Activated T-cell treated with anti-CD3 and anti-CD28 coated beads for 24 hours (primary cell): ENCODE results near the gene XAGE1A.
"Not testable (repeated sequence)": the region's sequence is repeated elsewhere in the genome, so short reads cannot be mapped to it uniquely, and the experiment has no call there.

ENCODE experiments used
- DNase-seq: peaks from one replicate; pipeline ENCODE4 v3.0.0-alpha.2; 2020; ENCODE audit warnings: low read depth

Gene XAGE1A

GRCh38 chrX:52495545-52496418 is at the start of gene XAGE1A:
Gene XAGE1A, plus strand, starts transcription at chrX:52495808. Its CDS starts 1,554 bp downstream, at chrX:52497362.
- not testable (repeated sequence) for DNase-seq

- DNase-seq, result not testable (repeated sequence)
These were observed 43.6 kb upstream of the XAGE1A start for GRCh38 chrX:52452031-52452430.

GRCh38 chrX:52471301-52471700 is 24.3 kb upstream of the XAGE1A start:
- not testable (repeated sequence) for DNase-seq

- not testable (repeated sequence) for DNase-seq
These were observed 788 bp downstream of the XAGE1A start for GRCh38 chrX:52496419-52496772.

GRCh38 chrX:52501362-52501761 is 5.8 kb downstream of the XAGE1A start:
- not testable (repeated sequence) for DNase-seq

GRCh38 chrX:52504551-52504950 is 8.9 kb downstream of the XAGE1A start:
- no peak for DNase-seq

GRCh38 chrX:52507331-52507730 is 11.7 kb downstream of the XAGE1A start:
- DNase-seq, result no peak

- no peak for DNase-seq
These were observed 14.3 kb downstream of the XAGE1A start for GRCh38 chrX:52509916-52510315.

GRCh38 chrX:52511126-52511525 is 15.5 kb downstream of the XAGE1A start:
- DNase-seq, result not testable (repeated sequence)

GRCh38 chrX:52516110-52516986 is 20.7 kb downstream of the XAGE1A start:
- DNase-seq, result not testable (repeated sequence)

GRCh38 chrX:52516987-52517325 is 21.3 kb downstream of the XAGE1A start, which contains the start of gene XAGE1B:
Gene XAGE1B, minus strand, starts transcription at chrX:52517063. Its CDS starts 1,536 bp downstream, at chrX:52515527.
- DNase-seq, result not testable (repeated sequence)

- not testable (repeated sequence) for DNase-seq
These were observed 45.4 kb downstream of the XAGE1A start for GRCh38 chrX:52541051-52541450.

GRCh38 chrX:52542311-52542710 is 46.7 kb downstream of the XAGE1A start:
- no peak for DNase-seq

- no peak for DNase-seq
These were observed 48.7 kb downstream of the XAGE1A start for GRCh38 chrX:52544147-52544840.

GRCh38 chrX:52548769-52549168 is 53.2 kb downstream of the XAGE1A start:
- DNase-seq, result not testable (repeated sequence)
